Coronary artery (tissue), 2 donors: Measurements from ENCODE around the gene CASZ1.

Experiments
- DNase-seq: peaks from one replicate; pipeline ENCODE4 v3.0.0-alpha.2; 2017; ENCODE audit warnings: low spot score
- H3K27ac ChIP-seq, 2 donors: fragments of 200-600 bp; sonication (generic); one replicate each; pipeline ENCODE4 v1.5.1; 2016 to 2019
- H3K4me3 ChIP-seq: fragments of 200-600 bp; sonication (generic); 2 replicates; pipeline ENCODE4 v1.5.1; 2016; ENCODE audit warnings: mild to moderate bottlenecking, moderate library complexity
- CTCF ChIP-seq: fragments of 200-600 bp; sonication (generic); IDR thresholded peaks from one replicate; pipeline ENCODE4 v1.5.1; 2019; ENCODE audit warnings: antibody characterized with exemption

CASZ1 gene

GRCh38 chr1:10652626-10653025, 143.8 kb downstream of the CASZ1 start:
- no peak for TF ChIP-seq CTCF

GRCh38 chr1:10651793-10652192, 144.7 kb downstream of the CASZ1 start:
- H3K27ac ChIP-seq: no peak overlapping the region

More at GRCh38 chr1:10652626-10653025, 143.8 kb downstream of the CASZ1 start:
- Histone ChIP-seq H3K27ac (no peak overlapping the region), H3K4me3 (no peak overlapping the region)
- DNase-seq: no peak

GRCh38 chr1:10651389-10651766, 145.1 kb downstream of the CASZ1 start:
- no peak for DNase-seq
- no peak for TF ChIP-seq CTCF
- Histone ChIP-seq H3K27ac (no peak overlapping the region), H3K4me3 (no peak overlapping the region)

More at GRCh38 chr1:10651793-10652192, 144.7 kb downstream of the CASZ1 start:
- H3K4me3 ChIP-seq: no peak overlapping the region
- no peak for TF ChIP-seq CTCF
- DNase-seq: no peak

- no peak overlapping the region for H3K4me3 ChIP-seq
- TF ChIP-seq CTCF: no peak
- no peak for DNase-seq
- no peak overlapping the region for H3K27ac ChIP-seq
Measured at GRCh38 chr1:10650556-10651388, 145.7 kb downstream of the CASZ1 start.

GRCh38 chr1:10649517-10650201, 146.8 kb downstream of the CASZ1 start:
- Histone ChIP-seq H3K4me3 (no peak overlapping the region), H3K27ac (no peak overlapping the region)
- no peak for TF ChIP-seq CTCF
- no peak for DNase-seq

- TF ChIP-seq CTCF: no peak
- Histone ChIP-seq H3K27ac (no peak overlapping the region), H3K4me3 (no peak overlapping the region)
- no peak for DNase-seq
Measured at GRCh38 chr1:10648689-10649516, 147.5 kb downstream of the CASZ1 start.
